CD14-positive monocyte (primary cell): ENCODE data around the gene TRIM62. TPM values are rescaled to one million over a fixed set of nuclear protein-coding genes. Genes with fewer than 3 reads are reported as not detected.

Experiments
- DNase-seq, 3 donors: peaks; one replicate each; pipeline ENCODE4 v3.0.0-alpha.2; 2011 to 2022
- H2AFZ ChIP-seq: 2 replicates; pipeline ENCODE4 v1.6.0; 2012; ENCODE audit warnings: mild to moderate bottlenecking, low read depth, low read length, inconsistent platforms; ENCODE audit not compliant: insufficient read depth, poor library complexity, severe bottlenecking
- H3K27ac ChIP-seq, 2 donors: 1 replicate in 1 of 2; 2 replicates in 1 of 2; pipeline ENCODE4 v1.5.1; 2012 to 2013; ENCODE audit warnings: low read length in 2 of 2, control low read depth in 1 of 2, inconsistent platforms in 1 of 2, low read depth in 1 of 2, mild to moderate bottlenecking in 1 of 2
- H3K27me3 ChIP-seq, 2 donors: one replicate each; pipeline versions ENCODE4 v1.6.0 to v1.6.1; 2011 to 2013; ENCODE audit warnings: low read length in 2 of 2; ENCODE audit not compliant: control insufficient read depth in 2 of 2, insufficient read depth in 2 of 2
- H3K36me3 ChIP-seq, 2 donors: replicated peaks in 1 of 2; 1 replicate in 1 of 2; 2 replicates in 1 of 2; pipeline versions ENCODE4 v1.5.1 to v1.6.1; 2012 to 2013; ENCODE audit warnings: low read length in 2 of 2, control low read depth in 1 of 2, inconsistent platforms in 1 of 2, mild to moderate bottlenecking in 1 of 2; ENCODE audit not compliant: insufficient read depth in 2 of 2, control insufficient read depth in 1 of 2
- H3K4me1 ChIP-seq, 2 donors: 1 replicate in 1 of 2; 2 replicates in 1 of 2; pipeline versions ENCODE4 v1.5.1 to v1.6.1; 2012 to 2013; ENCODE audit warnings: low read length in 2 of 2, control low read depth in 1 of 2, inconsistent platforms in 1 of 2, mild to moderate bottlenecking in 1 of 2, moderate library complexity in 1 of 2; ENCODE audit not compliant: insufficient read depth in 2 of 2, control insufficient read depth in 1 of 2
- H3K4me2 ChIP-seq: replicated peaks from 2 replicates; pipeline ENCODE3; 2012; ENCODE audit warnings: low read length, moderate library complexity, mild to moderate bottlenecking; ENCODE audit not compliant: poor library complexity, severe bottlenecking; ENCODE audit errors: extremely low read depth
- H3K4me3 ChIP-seq, 3 experiments: fragments of 200-600 bp in 1 of 3; sonication (generic) in 1 of 3; replicated peaks in 1 of 3; 1 replicate in 2 of 3; 2 replicates in 1 of 3; pipeline ENCODE4 v1.5.1; 2011 to 2013; ENCODE audit warnings: low read length in 3 of 3, mild to moderate bottlenecking in 3 of 3, control low read depth in 2 of 3, low read depth in 2 of 3, inconsistent platforms in 1 of 3, moderate library complexity in 1 of 3
- H3K79me2 ChIP-seq: 2 replicates; pipeline ENCODE4 v1.6.0; 2012; ENCODE audit warnings: mild to moderate bottlenecking, control low read depth, inconsistent platforms, low read length, moderate library complexity; ENCODE audit not compliant: insufficient read depth
- H3K9ac ChIP-seq: 2 replicates; pipeline ENCODE4 v1.6.0; 2017; ENCODE audit warnings: low read length, mild to moderate bottlenecking; ENCODE audit not compliant: insufficient read depth, poor library complexity, severe bottlenecking
- H3K9me3 ChIP-seq, 2 donors: replicated peaks in 1 of 2; 1 replicate in 1 of 2; 2 replicates in 1 of 2; pipeline versions ENCODE4 v1.5.1 to v1.6.1; 2012 to 2013; ENCODE audit warnings: low read length in 2 of 2, control low read depth in 1 of 2; ENCODE audit not compliant: control insufficient read depth in 1 of 2, insufficient read depth in 1 of 2
- H4K20me1 ChIP-seq: 2 replicates; pipeline ENCODE4 v1.6.0; 2012; ENCODE audit warnings: mild to moderate bottlenecking, low read length, control low read depth, moderate library complexity; ENCODE audit not compliant: insufficient read depth
- H3K27ac Mint-ChIP-seq, 7 donors: one replicate each; pipeline ENCODE4 v1.8.0; 2020; ENCODE audit warnings: mild to moderate bottlenecking in 7 of 7, mixed read lengths in 7 of 7, moderate library complexity in 6 of 7, inconsistent platforms in 2 of 7
- H3K27me3 Mint-ChIP-seq, 3 donors: one replicate each; pipeline ENCODE4 v1.8.0; 2021 to 2022; ENCODE audit warnings: low read depth in 3 of 3, mild to moderate bottlenecking in 3 of 3, mixed read lengths in 3 of 3, moderate library complexity in 3 of 3, inconsistent platforms in 1 of 3
- H3K36me3 Mint-ChIP-seq, 2 donors: one replicate each; pipeline ENCODE4 v1.8.0; 2020; ENCODE audit warnings: mixed read lengths in 2 of 2, inconsistent platforms in 1 of 2, mild to moderate bottlenecking in 1 of 2
- H3K4me1 Mint-ChIP-seq: one replicate; pipeline ENCODE4 v1.8.0; 2020; ENCODE audit warnings: mild to moderate bottlenecking, mixed read lengths
- H3K4me3 Mint-ChIP-seq, 2 donors: one replicate each; pipeline ENCODE4 v1.8.0; 2020; ENCODE audit warnings: mild to moderate bottlenecking in 2 of 2, mixed read lengths in 2 of 2, moderate library complexity in 1 of 2
- H3K9me3 Mint-ChIP-seq, 7 donors: one replicate each; pipeline ENCODE4 v1.8.0; 2020 to 2022; ENCODE audit warnings: mixed read lengths in 7 of 7, mild to moderate bottlenecking in 6 of 7, moderate library complexity in 6 of 7, inconsistent platforms in 2 of 7
- whole genome bisulfite sequencing: methylation state at CpG from one replicate; pipeline ENCODE4 v1.1.5; 2013; ENCODE audit warnings: missing lambda C conversion rate; ENCODE audit not compliant: insufficient coverage; 5-methylcytosine and 5-hydroxymethylcytosine counted together
- intact Hi-C, 2 donors: fragments of 100-400 bp; cut with micrococcal nuclease; formaldehyde crosslinking; loops; one replicate each; pipeline versions ENCODE4 v1.15.0 to v1.15.1; 2023
- polyA plus RNA-seq, 3 donors: library from polyadenylated mRNA; depleted of rRNA in 1 of 3; unstranded in 2 of 3; stranded (reverse) in 1 of 3; fragments of 300-500 nt in 2 of 3; fragments of >200 nt in 1 of 3; fragmentation: Illumina TruSeq in 2 of 3; gene quantifications; 1 replicate in 2 of 3; 2 replicates in 1 of 3; pipeline ENCODE4 v1.2.3, GENCODE V29; 2012 to 2021
- TF ChIP-seq, protein P1 (sequence below): fragments of 200-600 bp; IDR thresholded peaks from one replicate; pipeline ENCODE4 v1.8.0; 2022; ENCODE audit warnings: antibody characterized with exemption, mild to moderate bottlenecking

TRIM62 gene
- polyA plus RNA-seq, 3 donors, result 1.7 to 8.1 (median 2.1) TPM

DNA sequence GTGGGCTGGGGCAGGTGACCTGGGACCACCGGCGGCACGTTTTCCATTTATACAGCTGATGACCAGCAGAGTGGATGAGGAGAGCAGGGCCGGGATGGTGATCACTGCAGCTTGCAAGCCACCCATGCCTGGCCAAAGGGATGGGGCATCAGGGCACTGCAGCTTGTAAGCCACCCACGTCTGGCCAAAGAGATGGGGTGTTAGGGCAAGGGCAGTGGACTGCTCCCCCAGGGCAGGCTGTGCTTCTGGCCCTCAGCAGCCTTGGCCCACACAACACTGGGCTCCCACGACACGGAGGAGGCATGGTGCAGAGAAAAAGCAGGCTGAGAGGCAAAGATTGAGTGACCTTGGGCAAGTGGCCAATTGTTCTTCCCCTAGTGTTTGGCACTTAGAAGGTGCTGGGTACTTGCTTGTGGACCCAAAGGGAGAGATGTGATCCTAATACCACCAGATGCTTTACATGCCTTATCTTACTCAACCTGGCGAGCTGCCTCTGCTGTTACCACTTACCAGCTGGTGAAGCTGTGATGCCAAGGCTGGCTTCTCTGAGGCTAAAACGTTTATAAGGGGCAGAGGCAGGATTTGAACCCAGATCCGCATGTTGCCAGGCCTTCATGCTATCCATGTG is 48.3 kb downstream of the TRIM62 start:
- Mint-ChIP-seq H3K4me3 (no peak overlapping the region), H3K36me3 (peaks cover 0 to 3% of the 10 kb centered on the region in 2 donors), H3K27me3 (peaks cover 0 to 2% (median 1%) of the 10 kb centered on the region in 3 donors), H3K4me1 (peaks cover 23% of the 10 kb centered on the region), H3K9me3 (no peaks in the 10 kb centered on the region), H3K27ac (peak overlapping the region in 2 of 7 donors; percentile 38 to 39)
- H3K79me2 ChIP-seq, result no peaks in the 10 kb centered on the region
- TF ChIP-seq, protein P1, sequence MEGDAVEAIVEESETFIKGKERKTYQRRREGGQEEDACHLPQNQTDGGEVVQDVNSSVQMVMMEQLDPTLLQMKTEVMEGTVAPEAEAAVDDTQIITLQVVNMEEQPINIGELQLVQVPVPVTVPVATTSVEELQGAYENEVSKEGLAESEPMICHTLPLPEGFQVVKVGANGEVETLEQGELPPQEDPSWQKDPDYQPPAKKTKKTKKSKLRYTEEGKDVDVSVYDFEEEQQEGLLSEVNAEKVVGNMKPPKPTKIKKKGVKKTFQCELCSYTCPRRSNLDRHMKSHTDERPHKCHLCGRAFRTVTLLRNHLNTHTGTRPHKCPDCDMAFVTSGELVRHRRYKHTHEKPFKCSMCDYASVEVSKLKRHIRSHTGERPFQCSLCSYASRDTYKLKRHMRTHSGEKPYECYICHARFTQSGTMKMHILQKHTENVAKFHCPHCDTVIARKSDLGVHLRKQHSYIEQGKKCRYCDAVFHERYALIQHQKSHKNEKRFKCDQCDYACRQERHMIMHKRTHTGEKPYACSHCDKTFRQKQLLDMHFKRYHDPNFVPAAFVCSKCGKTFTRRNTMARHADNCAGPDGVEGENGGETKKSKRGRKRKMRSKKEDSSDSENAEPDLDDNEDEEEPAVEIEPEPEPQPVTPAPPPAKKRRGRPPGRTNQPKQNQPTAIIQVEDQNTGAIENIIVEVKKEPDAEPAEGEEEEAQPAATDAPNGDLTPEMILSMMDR, result no peak
- peaks cover 0 to 4% of the 10 kb centered on the region in 2 donors for H3K4me1 ChIP-seq
- H2AFZ ChIP-seq, result no peak overlapping the region
- H3K9me3 ChIP-seq, result no peaks in the 10 kb centered on the region
- no peaks in the 10 kb centered on the region for H3K36me3 ChIP-seq
- no peak overlapping the region for H3K9ac ChIP-seq
- no peaks in the 10 kb centered on the region for H4K20me1 ChIP-seq
- no peaks in the 10 kb centered on the region for H3K27me3 ChIP-seq
- DNase-seq, result no peak
- no peak overlapping the region for H3K27ac ChIP-seq
- WGBS, result 91% methylated on average over 7 of the region's 10 CpGs
- intact Hi-C loops, result no loop called here
- H3K4me3 ChIP-seq, result no peak overlapping the region
- H3K4me2 ChIP-seq, result no peak overlapping the region

DNA sequence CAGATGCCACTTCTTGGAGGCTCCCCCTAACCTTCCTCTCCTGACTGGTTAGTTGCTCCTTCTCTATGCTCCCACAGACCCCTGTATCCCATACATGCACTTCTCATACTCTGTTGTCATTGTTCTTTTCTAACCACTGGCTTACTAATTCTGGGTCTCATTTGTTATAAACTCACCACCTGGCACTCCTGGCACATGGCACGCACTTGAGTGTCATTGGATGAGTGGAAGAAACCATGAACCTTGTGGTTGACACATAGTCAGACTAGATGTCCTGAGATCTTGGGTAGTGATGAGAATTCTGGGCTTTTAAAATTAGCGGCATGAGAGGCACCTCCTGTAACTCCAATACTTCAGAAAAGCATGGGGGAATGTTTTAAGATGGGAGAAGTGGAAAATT is 49.3 kb downstream of the TRIM62 start:
- Histone ChIP-seq H3K36me3 (no peaks in the 10 kb centered on the region), H3K4me1 (peaks cover 6 to 15% of the 10 kb centered on the region in 2 donors), H3K27ac (no peak overlapping the region), H3K9me3 (no peaks in the 10 kb centered on the region), H2AFZ (no peak overlapping the region), H4K20me1 (no peaks in the 10 kb centered on the region), H3K4me2 (no peak overlapping the region), H3K9ac (no peak overlapping the region), H3K27me3 (no peaks in the 10 kb centered on the region), H3K79me2 (no peaks in the 10 kb centered on the region), H3K4me3 (no peak overlapping the region)
- no CpG with 5 or more reads among the region's 2 CpGs for WGBS
- TF ChIP-seq, protein P1, result no peak
- no peak overlapping the region for H3K4me3 Mint-ChIP-seq
- H3K27me3 Mint-ChIP-seq, result peaks cover 0 to 2% (median 1%) of the 10 kb centered on the region in 3 donors
- H3K36me3 Mint-ChIP-seq, result peaks cover 0 to 3% of the 10 kb centered on the region in 2 donors
- intact Hi-C loops, result no loop called here
- H3K4me1 Mint-ChIP-seq, result peaks cover 27% of the 10 kb centered on the region
- no peak overlapping the region for H3K27ac Mint-ChIP-seq
- DNase-seq, result no peak
- no peaks in the 10 kb centered on the region for H3K9me3 Mint-ChIP-seq
